Smooth muscle cell of bladder (primary cell): ENCODE results near the gene TRIM45. TPM values are rescaled to one million over a fixed set of nuclear protein-coding genes. Genes with fewer than 3 reads are reported as not detected.

Experiments used
- total RNA-seq: library from RNA; depleted of rRNA; stranded (reverse); fragments of >200 nt; gene quantifications from 2 replicates; pipeline ENCODE4 v1.2.3, GENCODE V29; 2014

TRIM45 gene
- 1.7 and 1.8 TPM in 2 replicates for total RNA-seq

GRCh38 chr1:117121589-117122329 lies at the start of gene TRIM45:
TRIM45 (minus strand) TSS chr1:117121749; CDS start chr1:117121201, 548 bp downstream.

Other genes with a start within 250 kb of the TRIM45 start
- gene PTGFRN, start 211.8 kb downstream of the TRIM45 start, total RNA-seq = 47.2 and 58.6 TPM in 2 replicates
- gene CD101, start 120.0 kb downstream of the TRIM45 start, total RNA-seq = 0.09 and 0.14 TPM in 2 replicates
- 8.7 and 11.8 TPM in 2 replicates for gene TTF2, start 61.4 kb downstream of the TRIM45 start, total RNA-seq
- under 0.01 TPM in 1 of 2 replicates, not detected in the other for gene VTCN1, start 89.2 kb upstream of the TRIM45 start, total RNA-seq
- 53.2 and 55.2 TPM in 2 replicates for gene MAN1A2, start 245.7 kb upstream of the TRIM45 start, total RNA-seq